ENCODE data around the gene FAM180A. TPM values are rescaled to one million over a fixed set of nuclear protein-coding genes. Genes with fewer than 3 reads are reported as not detected.

Gene FAM180A
- total RNA-seq, 1 donor from 2014 or later: 19.7 TPM

DNA sequence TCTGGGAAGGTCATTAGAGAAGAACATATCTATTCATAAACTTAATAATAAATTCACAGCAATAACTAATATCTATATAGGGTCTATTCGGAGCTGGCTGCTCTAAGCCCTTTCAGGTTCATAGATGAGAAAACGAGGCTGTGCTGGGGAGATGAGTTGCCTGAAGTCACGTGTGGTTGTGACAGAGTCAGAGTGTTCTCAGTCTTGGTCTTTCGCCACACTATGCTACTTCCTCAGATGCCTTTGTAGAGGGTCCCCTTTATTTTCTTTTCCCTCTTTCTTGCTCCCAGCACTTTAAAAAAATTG, 43.7 kb upstream of the FAM180A start:
- intact Hi-C loops (cut with micrococcal nuclease): loop anchor here (10.0 kb wide), 2 partner anchors 118 to 1312 kb away; no protein-coding TSS in a partner anchor
- TF ChIP-seq, protein P1, sequence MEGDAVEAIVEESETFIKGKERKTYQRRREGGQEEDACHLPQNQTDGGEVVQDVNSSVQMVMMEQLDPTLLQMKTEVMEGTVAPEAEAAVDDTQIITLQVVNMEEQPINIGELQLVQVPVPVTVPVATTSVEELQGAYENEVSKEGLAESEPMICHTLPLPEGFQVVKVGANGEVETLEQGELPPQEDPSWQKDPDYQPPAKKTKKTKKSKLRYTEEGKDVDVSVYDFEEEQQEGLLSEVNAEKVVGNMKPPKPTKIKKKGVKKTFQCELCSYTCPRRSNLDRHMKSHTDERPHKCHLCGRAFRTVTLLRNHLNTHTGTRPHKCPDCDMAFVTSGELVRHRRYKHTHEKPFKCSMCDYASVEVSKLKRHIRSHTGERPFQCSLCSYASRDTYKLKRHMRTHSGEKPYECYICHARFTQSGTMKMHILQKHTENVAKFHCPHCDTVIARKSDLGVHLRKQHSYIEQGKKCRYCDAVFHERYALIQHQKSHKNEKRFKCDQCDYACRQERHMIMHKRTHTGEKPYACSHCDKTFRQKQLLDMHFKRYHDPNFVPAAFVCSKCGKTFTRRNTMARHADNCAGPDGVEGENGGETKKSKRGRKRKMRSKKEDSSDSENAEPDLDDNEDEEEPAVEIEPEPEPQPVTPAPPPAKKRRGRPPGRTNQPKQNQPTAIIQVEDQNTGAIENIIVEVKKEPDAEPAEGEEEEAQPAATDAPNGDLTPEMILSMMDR (IDR thresholded peaks at IDR 0.05; ENCODE audit: borderline replicate concordance): no peak
- no peaks in the 10 kb centered on the region for H3K27me3 ChIP-seq (ENCODE audit: low read depth)
- no peaks in the 10 kb centered on the region for H3K9me3 ChIP-seq (replicated peaks)
- H3K4me3 ChIP-seq: no peak overlapping the region
- H3K4me1 ChIP-seq: peaks cover 25% of the 10 kb centered on the region
- DNase-seq: no peak
- H3K36me3 ChIP-seq: no peaks in the 10 kb centered on the region
- no peak overlapping the region for H3K27ac ChIP-seq (replicated peaks)

DNA sequence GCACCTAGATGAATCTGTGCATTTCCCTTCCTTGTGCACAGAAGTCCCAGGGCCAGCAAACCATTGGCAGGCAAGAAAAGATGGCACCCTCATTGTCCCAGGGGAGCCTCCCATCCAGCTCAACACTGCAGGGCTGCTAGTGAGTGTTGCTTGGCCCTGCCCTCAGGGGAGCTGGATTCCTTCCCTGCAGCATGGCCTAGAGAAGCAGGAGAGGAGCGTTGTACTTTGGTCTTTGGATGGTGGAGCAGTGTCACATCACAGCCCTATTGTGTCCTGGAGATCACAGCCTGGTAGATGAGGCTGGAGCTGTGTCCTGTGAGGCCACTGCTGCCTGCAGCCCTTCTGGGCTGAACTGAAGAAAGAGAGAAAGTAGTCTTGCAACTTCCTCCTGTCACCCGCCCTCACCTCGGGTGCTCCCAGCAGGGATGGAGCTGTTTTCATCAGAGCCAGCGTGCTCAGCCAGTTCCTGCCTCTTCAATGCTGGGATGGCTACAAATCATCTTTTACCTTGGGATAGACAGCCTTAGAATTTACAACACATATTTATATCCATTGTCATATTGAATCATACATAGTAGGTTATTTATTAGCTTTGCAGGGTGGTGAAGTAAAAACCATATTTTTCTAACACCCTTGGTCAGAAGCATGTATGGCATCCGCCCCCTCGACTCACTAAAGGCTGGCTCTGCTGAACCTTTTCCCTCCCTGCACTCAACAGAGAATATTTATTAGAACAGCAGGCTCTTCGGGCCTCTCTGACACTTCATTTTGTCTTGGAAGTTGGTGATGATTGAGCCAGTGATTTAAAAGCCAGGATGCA, 43.1 kb upstream of the FAM180A start:
- TF ChIP-seq, protein P1 (IDR thresholded peaks at IDR 0.05; ENCODE audit: borderline replicate concordance): no peak
- DNase-seq: no peak
- Histone ChIP-seq H3K27me3 (ENCODE audit: low read depth) (no peaks in the 10 kb centered on the region), H3K27ac (replicated peaks) (no peak overlapping the region), H3K36me3 (no peaks in the 10 kb centered on the region), H3K9me3 (replicated peaks) (no peaks in the 10 kb centered on the region), H3K4me1 (peaks cover 21% of the 10 kb centered on the region), H3K4me3 (no peak overlapping the region)
- intact Hi-C loops (cut with micrococcal nuclease): loop anchor here (10.0 kb wide), 2 partner anchors 117 to 1313 kb away; no protein-coding TSS in a partner anchor

DNA sequence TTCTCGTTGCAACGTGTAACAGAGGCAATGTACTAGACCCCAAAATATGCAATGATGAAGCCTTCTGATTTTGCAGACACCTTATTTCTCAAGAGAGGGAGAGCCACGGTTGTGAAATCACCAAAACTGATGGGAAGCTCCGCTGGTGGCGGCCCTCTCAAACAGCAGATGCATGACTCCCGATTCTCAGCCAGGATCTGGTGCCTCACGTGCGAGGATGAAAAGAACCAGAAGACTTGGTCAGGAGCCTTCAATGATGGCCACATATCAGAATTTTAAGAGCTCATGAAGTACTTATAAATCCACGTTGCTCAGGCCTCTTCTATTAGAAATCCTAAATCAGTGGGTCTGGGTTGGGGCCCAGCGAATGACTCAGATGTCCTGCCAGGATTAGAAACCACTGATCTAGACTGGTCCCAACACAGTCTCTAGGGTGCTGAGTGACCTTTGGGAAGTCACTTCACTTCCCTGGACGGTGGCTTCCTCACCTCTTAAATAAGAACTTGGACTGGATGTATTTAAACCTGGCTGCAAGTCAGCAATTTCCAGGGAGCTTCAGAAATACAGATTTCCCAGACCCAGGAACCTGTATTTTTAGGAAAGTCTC, 41.9 kb upstream of the FAM180A start:
- TF ChIP-seq, protein P1 (IDR thresholded peaks at IDR 0.05; ENCODE audit: borderline replicate concordance): no peak
- Histone ChIP-seq H3K4me3 (no peak overlapping the region), H3K36me3 (no peaks in the 10 kb centered on the region), H3K4me1 (peaks cover 13% of the 10 kb centered on the region), H3K27ac (replicated peaks) (no peak overlapping the region), H3K9me3 (replicated peaks) (no peaks in the 10 kb centered on the region), H3K27me3 (ENCODE audit: low read depth) (no peaks in the 10 kb centered on the region)
- DNase-seq: no peak
- intact Hi-C loops (cut with micrococcal nuclease): loop anchor here (10.0 kb wide), 2 partner anchors 116 to 1314 kb away; no protein-coding TSS in a partner anchor

DNA sequence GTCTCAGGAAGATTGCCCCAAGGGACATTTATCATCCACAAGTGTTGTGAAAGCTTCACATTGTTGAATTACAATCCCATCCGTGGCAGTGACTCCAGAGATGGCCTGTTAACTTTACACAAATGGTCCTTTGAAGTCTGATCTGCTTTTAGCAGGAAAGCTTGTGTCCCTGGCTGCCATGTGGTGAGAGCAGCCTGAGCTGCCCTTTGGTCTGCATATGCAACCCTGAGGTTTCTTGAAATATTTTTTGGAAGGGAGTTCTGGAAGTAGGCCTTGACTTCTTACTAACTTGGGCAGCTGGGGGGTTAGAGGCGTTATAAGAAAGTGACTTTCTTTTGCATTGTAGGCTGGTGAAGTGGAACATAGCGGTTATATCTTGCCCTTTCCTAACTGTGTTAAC, 41.3 kb upstream of the FAM180A start:
- no peak for DNase-seq
- no peaks in the 10 kb centered on the region for H3K27me3 ChIP-seq (ENCODE audit: low read depth)
- H3K4me1 ChIP-seq: peaks cover 13% of the 10 kb centered on the region
- TF ChIP-seq, protein P1 (IDR thresholded peaks at IDR 0.05; ENCODE audit: borderline replicate concordance): no peak
- no peak overlapping the region for H3K27ac ChIP-seq (replicated peaks)
- intact Hi-C loops (cut with micrococcal nuclease): loop anchor here (10.0 kb wide), 2 partner anchors 115 to 1315 kb away; no protein-coding TSS in a partner anchor
- H3K36me3 ChIP-seq: no peaks in the 10 kb centered on the region
- H3K9me3 ChIP-seq (replicated peaks): no peaks in the 10 kb centered on the region
- no peak overlapping the region for H3K4me3 ChIP-seq

DNA sequence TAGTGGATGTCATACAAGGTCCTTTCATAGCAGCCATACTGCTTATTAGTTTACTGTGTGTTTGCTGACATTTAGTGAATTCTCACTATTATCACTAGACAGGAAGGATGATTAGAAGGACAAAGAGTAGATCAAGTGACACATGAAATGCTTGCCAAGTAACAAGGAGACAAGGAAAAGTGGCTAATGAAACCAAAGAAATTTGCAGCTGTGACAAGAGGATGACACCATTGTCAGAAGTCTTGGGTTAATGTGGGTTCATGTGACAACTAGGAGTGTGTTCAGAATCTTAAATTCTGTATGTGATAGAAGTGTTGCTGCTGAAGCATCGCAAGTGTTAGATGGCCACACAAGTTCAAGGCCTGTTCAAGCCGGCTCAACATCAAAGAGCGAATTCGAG, 40.8 kb upstream of the FAM180A start:
- TF ChIP-seq, protein P1 (IDR thresholded peaks at IDR 0.05; ENCODE audit: borderline replicate concordance): no peak
- no peak for DNase-seq

More for the DNA sequence above, 40.8 kb upstream of the FAM180A start:
- H3K36me3 ChIP-seq: no peaks in the 10 kb centered on the region
- H3K27ac ChIP-seq (replicated peaks): no peak overlapping the region
- H3K4me1 ChIP-seq: peaks cover 13% of the 10 kb centered on the region
- no peaks in the 10 kb centered on the region for H3K9me3 ChIP-seq (replicated peaks)
- H3K27me3 ChIP-seq (ENCODE audit: low read depth): no peaks in the 10 kb centered on the region
- H3K4me3 ChIP-seq: no peak overlapping the region
- intact Hi-C loops (cut with micrococcal nuclease): no loop called here

Measured in left ventricle myocardium inferior (tissue), 1 donor.